ENCODE measurements around the gene MYO9A. TPM values are rescaled to one million over a fixed set of nuclear protein-coding genes. Genes with fewer than 3 reads are reported as not detected.

Gene MYO9A
- total RNA-seq, 1 donor from 2014 or later, result 9.2 TPM

GRCh38 chr15:71811752-71812735 lies 305.9 kb downstream of the MYO9A start:
- intact Hi-C loops (cut with micrococcal nuclease), result no loop called here

GRCh38 chr15:71811036-71811736 lies 306.8 kb downstream of the MYO9A start:
- intact Hi-C loops (cut with micrococcal nuclease), result no loop called here

- intact Hi-C loops (cut with micrococcal nuclease), result no loop called here
These were observed 307.5 kb downstream of the MYO9A start, which contains the start of gene NR2E3 for GRCh38 chr15:71810256-71811035. TSS of gene NR2E3 (plus strand) at chr15:71810554. CDS start at chr15:71810744, 190 bp downstream.

- intact Hi-C loops (cut with micrococcal nuclease), result no loop called here
These were observed 308.6 kb downstream of the MYO9A start for GRCh38 chr15:71809346-71809745.

- intact Hi-C loops (cut with micrococcal nuclease), result no loop called here
These were observed 309.5 kb downstream of the MYO9A start for GRCh38 chr15:71808311-71809020.

GRCh38 chr15:71807691-71808091 lies 310.3 kb downstream of the MYO9A start:
- intact Hi-C loops (cut with micrococcal nuclease), result no loop called here

GRCh38 chr15:71807125-71807629 lies 310.8 kb downstream of the MYO9A start:
- intact Hi-C loops (cut with micrococcal nuclease), result no loop called here

GRCh38 chr15:71806452-71806931 lies 311.5 kb downstream of the MYO9A start:
- intact Hi-C loops (cut with micrococcal nuclease), result no loop called here

GRCh38 chr15:71804695-71805470 lies 313.1 kb downstream of the MYO9A start:
- intact Hi-C loops (cut with micrococcal nuclease), result no loop called here

- intact Hi-C loops (cut with micrococcal nuclease), result no loop called here
These were observed 313.7 kb downstream of the MYO9A start for GRCh38 chr15:71804226-71804625.

GRCh38 chr15:71802770-71803169 lies 315.2 kb downstream of the MYO9A start:
- intact Hi-C loops (cut with micrococcal nuclease), result loop anchor here (1.0 kb wide), 1 partner anchor 354 kb away; no protein-coding TSS in a partner anchor

GRCh38 chr15:71801935-71802655 lies 315.9 kb downstream of the MYO9A start:
- intact Hi-C loops (cut with micrococcal nuclease), result loop anchor here (1.0 kb wide), 2 partner anchors 58 to 354 kb away; no protein-coding TSS in a partner anchor

- intact Hi-C loops (cut with micrococcal nuclease), result loop anchor here (1.0 kb wide), 1 partner anchor 57 kb away; no protein-coding TSS in a partner anchor
These were observed 316.9 kb downstream of the MYO9A start for GRCh38 chr15:71800835-71801745.

GRCh38 chr15:71800190-71800589 lies 317.8 kb downstream of the MYO9A start:
- intact Hi-C loops (cut with micrococcal nuclease), result no loop called here

GRCh38 chr15:71798641-71799040 lies 319.3 kb downstream of the MYO9A start:
- intact Hi-C loops (cut with micrococcal nuclease), result no loop called here

- intact Hi-C loops (cut with micrococcal nuclease), result no loop called here
These were observed 325.4 kb downstream of the MYO9A start for GRCh38 chr15:71792521-71792920.

- intact Hi-C loops (cut with micrococcal nuclease), result no loop called here
These were observed 326.0 kb downstream of the MYO9A start for GRCh38 chr15:71791975-71792374.

- intact Hi-C loops (cut with micrococcal nuclease), result no loop called here
These were observed 327.9 kb downstream of the MYO9A start for GRCh38 chr15:71790081-71790480.

Data from T-helper 1 cell treated with Interleukin-12 subunit alpha and Interleukin-12 subunit beta and Interleukin-4 antibody, amounts not matched to agents 30 ng/mL and 1 ng/mL, for 36 hours (primary cell).